GM13977 (cell line): ENCODE data around the gene OR5H1.

Experiments
- DNase-seq: peaks from one replicate; pipeline ENCODE4 v3.0.0; 2012; ENCODE audit warnings: low spot score
- in situ Hi-C: fragments of 300-500 bp; cut with MboI; formaldehyde crosslinking; loops from one replicate; pipeline ENCODE4 v1.12.0; 2022; ENCODE audit warnings: low sequenced_read_pairs, low pct_unique_long_range_greater_than_20kb, mixed read lengths, inconsistent platforms; ENCODE audit not compliant: unreplicated experiment
- TF ChIP-seq, protein P1 (sequence below): IDR thresholded peaks from 2 replicates; pipeline ENCODE4 v1.5.1; 2012; ENCODE audit warnings: mild to moderate bottlenecking, control low read depth; ENCODE audit not compliant: insufficient read depth; ENCODE audit errors: extremely low read depth, missing control alignments

OR5H1 gene

GRCh38 chr3:98130421-98130820 lies at the start of gene OR5H1:
OR5H1 (plus strand) TSS chr3:98130721; CDS start chr3:98132698, 1,977 bp downstream.
- in situ Hi-C loops, result no loop called here
- TF ChIP-seq, protein P1, sequence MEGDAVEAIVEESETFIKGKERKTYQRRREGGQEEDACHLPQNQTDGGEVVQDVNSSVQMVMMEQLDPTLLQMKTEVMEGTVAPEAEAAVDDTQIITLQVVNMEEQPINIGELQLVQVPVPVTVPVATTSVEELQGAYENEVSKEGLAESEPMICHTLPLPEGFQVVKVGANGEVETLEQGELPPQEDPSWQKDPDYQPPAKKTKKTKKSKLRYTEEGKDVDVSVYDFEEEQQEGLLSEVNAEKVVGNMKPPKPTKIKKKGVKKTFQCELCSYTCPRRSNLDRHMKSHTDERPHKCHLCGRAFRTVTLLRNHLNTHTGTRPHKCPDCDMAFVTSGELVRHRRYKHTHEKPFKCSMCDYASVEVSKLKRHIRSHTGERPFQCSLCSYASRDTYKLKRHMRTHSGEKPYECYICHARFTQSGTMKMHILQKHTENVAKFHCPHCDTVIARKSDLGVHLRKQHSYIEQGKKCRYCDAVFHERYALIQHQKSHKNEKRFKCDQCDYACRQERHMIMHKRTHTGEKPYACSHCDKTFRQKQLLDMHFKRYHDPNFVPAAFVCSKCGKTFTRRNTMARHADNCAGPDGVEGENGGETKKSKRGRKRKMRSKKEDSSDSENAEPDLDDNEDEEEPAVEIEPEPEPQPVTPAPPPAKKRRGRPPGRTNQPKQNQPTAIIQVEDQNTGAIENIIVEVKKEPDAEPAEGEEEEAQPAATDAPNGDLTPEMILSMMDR, result no peak
- no peak for DNase-seq

GRCh38 chr3:98086873-98087272 lies 43.6 kb upstream of the OR5H1 start, which contains the start of gene OR5AC2:
OR5AC2 (plus strand) TSS chr3:98087173; CDS start chr3:98087173, 0 bp downstream.
- TF ChIP-seq, protein P1, result no peak
- in situ Hi-C loops, result no loop called here

GRCh38 chr3:98095882-98096281 lies 34.6 kb upstream of the OR5H1 start:
- in situ Hi-C loops, result no loop called here
- no peak for DNase-seq
- TF ChIP-seq, protein P1, result no peak

More at GRCh38 chr3:98086873-98087272, 43.6 kb upstream of the OR5H1 start, which contains the start of gene OR5AC2:
- DNase-seq, result no peak

DNA sequence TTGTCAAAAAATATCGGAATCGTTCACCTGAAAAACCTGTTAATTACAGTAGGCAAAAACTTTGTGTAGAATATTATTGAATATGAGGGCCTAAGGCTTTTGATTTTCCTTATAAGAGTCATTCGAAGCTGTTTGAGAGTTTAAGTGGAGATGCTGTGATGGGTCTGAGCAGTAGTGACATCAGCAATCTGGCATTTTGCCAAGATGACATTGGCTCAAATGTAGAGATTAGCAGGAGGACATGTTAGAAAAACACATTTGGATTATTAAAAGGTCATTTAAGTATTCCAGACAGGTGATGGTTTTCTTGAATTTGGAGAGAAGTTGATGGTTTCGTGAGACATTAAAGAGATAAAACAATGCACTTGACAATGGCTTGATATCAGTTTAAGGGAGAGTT lies 30.7 kb upstream of the OR5H1 start:
- DNase-seq, result no peak
- in situ Hi-C loops, result no loop called here
- TF ChIP-seq, protein P1, result no peak

DNA sequence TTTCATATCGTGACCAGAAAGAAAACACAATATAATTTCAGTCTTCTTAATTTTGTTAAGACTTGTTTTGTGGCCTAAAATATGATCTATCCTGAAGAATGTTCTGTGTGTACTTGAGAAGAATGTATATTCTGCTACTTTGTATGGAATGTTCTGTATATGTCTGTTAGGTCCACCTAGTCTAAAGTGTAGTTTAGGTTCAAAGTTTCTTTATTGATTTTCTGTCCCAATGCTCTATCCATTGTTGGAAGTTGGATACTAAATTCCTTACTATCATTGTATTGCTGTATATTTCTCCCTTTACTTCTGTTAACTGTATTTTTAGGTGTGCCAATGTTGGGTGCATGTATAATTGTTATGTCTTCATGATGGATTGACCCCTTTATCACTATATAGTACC lies 22.4 kb upstream of the OR5H1 start:
- TF ChIP-seq, protein P1, result no peak
- DNase-seq, result no peak
- in situ Hi-C loops, result no loop called here

DNA sequence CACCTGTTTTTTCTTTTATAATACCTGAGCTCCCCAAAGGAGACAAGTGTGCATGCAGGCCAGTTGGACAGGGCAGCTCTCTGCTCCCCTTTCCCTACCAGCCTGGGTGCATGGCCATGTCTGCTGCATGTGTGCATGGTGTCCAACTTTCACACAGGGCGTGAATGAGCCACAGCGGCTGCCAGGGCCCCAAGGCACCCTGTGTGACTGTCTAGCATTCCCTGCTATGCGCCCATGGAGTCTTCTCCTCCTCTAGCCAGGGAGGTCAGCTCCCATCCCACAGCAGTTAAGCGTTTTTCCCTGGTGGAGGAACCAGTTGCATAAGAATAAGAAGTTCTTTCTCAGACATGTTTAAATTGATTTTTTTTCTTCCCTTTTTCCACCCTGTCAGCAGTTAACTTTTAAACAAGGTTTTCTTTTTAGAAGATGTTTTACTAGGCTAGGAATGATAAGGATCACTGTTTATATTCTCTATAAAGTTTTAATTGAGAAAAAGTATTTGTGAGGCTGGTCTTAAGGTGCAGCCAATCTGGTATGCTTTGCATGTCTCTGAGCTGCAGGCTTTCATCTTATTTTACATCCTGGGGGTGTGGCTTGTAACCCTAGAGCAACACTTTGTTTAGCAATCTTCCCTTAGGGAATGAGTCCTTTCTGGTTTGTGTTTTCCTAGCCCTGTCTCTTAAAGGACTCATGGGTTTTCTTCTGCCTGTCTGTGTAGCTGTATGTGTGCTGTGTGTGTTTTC lies 20.5 kb upstream of the OR5H1 start:
- in situ Hi-C loops, result no loop called here
- DNase-seq, result no peak
- TF ChIP-seq, protein P1, result no peak

- TF ChIP-seq, protein P1, result no peak
- no peak for DNase-seq
- in situ Hi-C loops, result no loop called here
Measured at GRCh38 chr3:98110550-98110908, 20.0 kb upstream of the OR5H1 start.
